Panc1 (cell line): Measurements from ENCODE around the gene ANO9. TPM values are rescaled to one million over a fixed set of nuclear protein-coding genes. Genes with fewer than 3 reads are reported as not detected.

Experiments
- ATAC-seq: fragments of 200-7000 bp; cut with Tn5 transposase; 2 replicates; pipeline ENCODE4 v1.9.1; 2020; ENCODE audit warnings: mild to moderate bottlenecking, moderate library complexity
- BruUV-seq: library from RNA; stranded (reverse); fragments of 400-500 nt; replicated peaks from 2 replicates; lab custom pipeline; 2021; lab: Mats Ljungman, UMichigan
- CTCF ChIA-PET: fragments of 300-600 bp; sonication (Branson Sonifier 250); formaldehyde crosslinking; loops from one replicate; lab custom pipeline; 2022; ENCODE audit warnings: antibody characterized with exemption; lab: Charles Lee
- POLR2A ChIA-PET: fragments of 300-600 bp; sonication (Branson Sonifier 250); formaldehyde crosslinking; loops from one replicate; lab custom pipeline; 2022; ENCODE audit warnings: antibody characterized with exemption; lab: Charles Lee
- DNase-seq: peaks from one replicate; pipeline ENCODE4 v3.0.0-alpha.2; 2010; ENCODE audit warnings: low read depth, low spot score
- H3K27ac ChIP-seq: 2 replicates; pipeline ENCODE4 v1.5.1; 2011; ENCODE audit warnings: mild to moderate bottlenecking, low read length, inconsistent platforms
- H3K27me3 ChIP-seq: fragments of 200-500 bp; sonication (Bioruptor generic); 2 replicates; pipeline ENCODE4 v1.6.0; 2014; ENCODE audit warnings: low read length, inconsistent platforms; ENCODE audit not compliant: control insufficient read depth, insufficient read depth
- H3K36me3 ChIP-seq: fragments of 200-500 bp; sonication (Bioruptor generic); 2 replicates; pipeline ENCODE4 v1.5.1; 2014; ENCODE audit warnings: inconsistent platforms, mild to moderate bottlenecking, low read length, moderate library complexity; ENCODE audit not compliant: control insufficient read depth, insufficient read depth
- H3K4me1 ChIP-seq: 2 replicates; pipeline ENCODE4 v1.5.1; 2011; ENCODE audit warnings: inconsistent platforms, mild to moderate bottlenecking, low read length, moderate library complexity; ENCODE audit not compliant: control insufficient read depth, insufficient read depth
- H3K4me3 ChIP-seq, 2 experiments: 2 replicates each; pipeline ENCODE4 v1.5.1; 2011 to 2012; ENCODE audit warnings: low read depth in 2 of 2, low read length in 2 of 2, mild to moderate bottlenecking in 2 of 2, inconsistent platforms in 1 of 2, moderate library complexity in 1 of 2
- H3K9me3 ChIP-seq: fragments of 200-500 bp; sonication (Bioruptor generic); 2 replicates; pipeline ENCODE4 v1.5.1; 2014; ENCODE audit warnings: low read depth, mild to moderate bottlenecking, inconsistent platforms, low read length, moderate library complexity; ENCODE audit not compliant: control insufficient read depth, insufficient read depth
- CTCF ChIP-seq: fragments of 450-650 bp; IDR thresholded peaks from 2 replicates; pipeline ENCODE4 v1.5.1; 2017; ENCODE audit warnings: mild to moderate bottlenecking
- POLR2AphosphoS5 ChIP-seq: IDR thresholded peaks from 2 replicates; pipeline ENCODE4 v1.6.1; 2012; ENCODE audit warnings: mild to moderate bottlenecking, low read depth, low read length, moderate library complexity
- REST ChIP-seq, 2 experiments: IDR thresholded peaks; 2 replicates each; pipeline ENCODE4 v1.6.1; 2011 to 2012; ENCODE audit warnings: low read depth in 2 of 2, control low read depth in 1 of 2, low read length in 1 of 2, mild to moderate bottlenecking in 1 of 2, moderate library complexity in 1 of 2; ENCODE audit not compliant: insufficient read depth in 1 of 2
- SIN3A ChIP-seq: IDR thresholded peaks from 2 replicates; pipeline ENCODE4 v1.6.1; 2012; ENCODE audit warnings: low read depth, mild to moderate bottlenecking, low read length, moderate library complexity, borderline replicate concordance; ENCODE audit not compliant: insufficient read depth
- TCF7L2 ChIP-seq: IDR thresholded peaks from 2 replicates; pipeline ENCODE4 v1.6.1; 2011; ENCODE audit warnings: mild to moderate bottlenecking, low read depth, low read length, inconsistent platforms
- in situ Hi-C: cut with HindIII; loops from 2 replicates; pipeline ENCODE4 v1.10.0; 2016; ENCODE audit warnings: low sequenced_read_pairs, low pct_unique_long_range_greater_than_20kb
- intact Hi-C: fragments of 100-400 bp; cut with micrococcal nuclease; formaldehyde crosslinking; loops from one replicate; pipeline ENCODE4 v1.10.0; 2022; ENCODE audit not compliant: unreplicated experiment
- total RNA-seq: library from RNA; stranded (reverse); gene quantifications from one replicate; pipeline ENCODE4 v1.2.1, GENCODE V29; 2021; ENCODE audit not compliant: unreplicated experiment

ANO9 gene
- total RNA-seq, 1 experiment from 2014 or later = 61.4 TPM

GRCh38 chr11:384511-384910 lies 57.3 kb downstream of the ANO9 start:
- Histone ChIP-seq H3K36me3 (no peaks in the 10 kb centered on the region; the same call in 1 of the 2 replicates), H3K9me3 (peaks cover 8% of the 10 kb centered on the region; the same call in 1 of the 2 replicates), H3K4me1 (no peaks in the 10 kb centered on the region; the same call in 1 of the 2 replicates), H3K27ac (no peak overlapping the region), H3K27me3 (no peaks in the 10 kb centered on the region), H3K4me3 (no peak overlapping the region)
- ATAC-seq (no peak), DNase-seq (no peak)
- ChIA-PET CTCF (no interaction called here), POLR2A (interaction anchor here (0.7 kb wide), 1 partner anchor 72 kb away, joined by 3 read pairs; no protein-coding TSS in a partner anchor)
- in situ Hi-C loops = no loop called here
- no TSS peak for BruUV-seq
- TF ChIP-seq REST (IDR thresholded peaks at IDR 0.05; ENCODE audit: insufficient read depth in 1 of 2, low read depth in 2 of 2, low read length in 1 of 2) (no peak), CTCF (no peak), POLR2AphosphoS5 (no peak), TCF7L2 (no peak), SIN3A (no peak)
- intact Hi-C loops = no loop called here

GRCh38 chr11:383431-383830 lies 58.4 kb downstream of the ANO9 start:
- intact Hi-C loops (no loop called here), in situ Hi-C loops (no loop called here)
- no peaks in the 10 kb centered on the region; the same call in 1 of the 2 replicates for H3K4me1 ChIP-seq
- no peaks in the 10 kb centered on the region; the same call in 1 of the 2 replicates for H3K36me3 ChIP-seq
- ATAC-seq (0 out of 2 replicates have a peak, but pooled peaks have one; percentile 2), DNase-seq (no peak)
- H3K27ac ChIP-seq = no peak overlapping the region
- CTCF ChIA-PET = interaction anchor here (1.4 kb wide), 1 partner anchor 64 kb away, joined by 3 read pairs; no protein-coding TSS in a partner anchor
- no peaks in the 10 kb centered on the region for H3K27me3 ChIP-seq
- BruUV-seq = no TSS peak
- POLR2A ChIA-PET = no interaction called here
- H3K9me3 ChIP-seq = peaks cover 8% of the 10 kb centered on the region; the same call in 1 of the 2 replicates
- no peak overlapping the region for H3K4me3 ChIP-seq
- no peak for TF ChIP-seq POLR2AphosphoS5

DNA sequence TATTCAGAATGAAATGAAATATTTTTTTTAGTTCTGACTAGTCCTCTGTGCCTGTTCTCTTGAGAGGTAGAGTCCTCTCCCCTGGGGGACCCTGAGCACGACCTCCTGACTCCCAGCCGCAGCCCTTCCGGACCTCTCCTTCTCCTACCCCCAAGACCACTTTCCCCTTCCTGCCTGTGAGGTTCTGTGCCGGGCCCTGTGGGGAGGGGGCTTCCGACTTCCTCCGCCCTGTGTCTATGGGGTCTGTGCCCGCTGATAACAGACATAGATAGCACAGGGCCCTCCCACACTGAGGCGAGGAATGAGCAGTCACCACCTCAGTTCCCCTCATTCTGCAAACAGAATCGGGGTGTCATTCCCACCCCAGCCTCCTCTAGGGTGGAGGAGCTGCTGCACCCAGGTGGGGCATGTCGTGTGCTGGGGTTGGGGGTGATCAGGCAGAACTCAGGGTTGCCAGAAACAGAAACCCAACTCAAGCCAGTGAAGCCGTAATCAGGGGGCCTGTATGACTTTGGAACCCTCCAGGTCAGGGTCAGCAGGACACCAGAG lies 59.7 kb downstream of the ANO9 start:
- in situ Hi-C loops (no loop called here), intact Hi-C loops (no loop called here)
- DNase-seq = no peak
- Histone ChIP-seq H3K36me3 (no peaks in the 10 kb centered on the region; the same call in 1 of the 2 replicates), H3K27ac (no peak overlapping the region), H3K9me3 (peaks cover 8% of the 10 kb centered on the region; the same call in 1 of the 2 replicates), H3K27me3 (no peaks in the 10 kb centered on the region), H3K4me3 (no peak overlapping the region), H3K4me1 (no peaks in the 10 kb centered on the region; the same call in 1 of the 2 replicates)
- ChIA-PET CTCF (interaction anchor here (1.4 kb wide), 1 partner anchor 66 kb away, joined by 3 read pairs; no protein-coding TSS in a partner anchor), POLR2A (no interaction called here)
- TF ChIP-seq TCF7L2 (no peak), REST (IDR thresholded peaks at IDR 0.05; ENCODE audit: insufficient read depth in 1 of 2, low read depth in 2 of 2, low read length in 1 of 2) (no peak), SIN3A (no peak), POLR2AphosphoS5 (no peak), CTCF (no peak)
- BruUV-seq = no TSS peak
- ATAC-seq = no peak
